Epithelial cell of proximal tubule (primary cell): Measurements from ENCODE around the gene ZBTB21. TPM values are rescaled to one million over a fixed set of nuclear protein-coding genes. Genes with fewer than 3 reads are reported as not detected.

Experiments
- DNase-seq: peaks from one replicate; pipeline ENCODE4 v3.0.0-alpha.2; 2011; ENCODE audit warnings: low read depth
- H3K4me3 ChIP-seq: 2 replicates; pipeline ENCODE4 v1.5.1; 2011; ENCODE audit warnings: low read depth, mild to moderate bottlenecking, low read length
- total RNA-seq: library from RNA; depleted of rRNA; stranded (reverse); fragments of >200 nt; gene quantifications from 2 replicates; pipeline ENCODE4 v1.2.3, GENCODE V29; 2015
- TF ChIP-seq, protein P1 (sequence below): conservative IDR thresholded peaks from 2 replicates; pipeline ENCODE4 v1.5.1; 2012; ENCODE audit warnings: low read depth, mild to moderate bottlenecking, low read length

The ZBTB21 gene
- total RNA-seq, 1 donor from 2014 or later = 6.3 TPM

DNA sequence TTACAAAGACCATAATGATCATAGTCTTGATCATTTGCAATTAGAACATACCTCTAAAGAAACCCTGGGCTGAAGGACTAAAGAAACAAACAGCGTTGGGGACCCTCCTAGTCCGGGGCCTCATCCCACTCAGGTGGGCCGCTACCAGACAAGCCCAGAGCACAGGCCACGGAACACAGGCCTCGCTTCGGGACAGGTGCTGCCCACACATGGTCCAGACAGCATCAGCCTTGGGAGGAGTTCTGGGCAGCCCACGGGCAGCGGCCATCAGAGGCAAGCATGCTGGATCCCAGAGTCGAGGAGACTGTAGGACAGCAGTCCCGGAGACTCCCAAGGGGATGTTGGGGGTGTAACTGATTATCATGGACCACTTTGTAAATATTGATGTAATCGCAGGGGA lies 61.3 kb downstream of the ZBTB21 start:
- TF ChIP-seq, protein P1, sequence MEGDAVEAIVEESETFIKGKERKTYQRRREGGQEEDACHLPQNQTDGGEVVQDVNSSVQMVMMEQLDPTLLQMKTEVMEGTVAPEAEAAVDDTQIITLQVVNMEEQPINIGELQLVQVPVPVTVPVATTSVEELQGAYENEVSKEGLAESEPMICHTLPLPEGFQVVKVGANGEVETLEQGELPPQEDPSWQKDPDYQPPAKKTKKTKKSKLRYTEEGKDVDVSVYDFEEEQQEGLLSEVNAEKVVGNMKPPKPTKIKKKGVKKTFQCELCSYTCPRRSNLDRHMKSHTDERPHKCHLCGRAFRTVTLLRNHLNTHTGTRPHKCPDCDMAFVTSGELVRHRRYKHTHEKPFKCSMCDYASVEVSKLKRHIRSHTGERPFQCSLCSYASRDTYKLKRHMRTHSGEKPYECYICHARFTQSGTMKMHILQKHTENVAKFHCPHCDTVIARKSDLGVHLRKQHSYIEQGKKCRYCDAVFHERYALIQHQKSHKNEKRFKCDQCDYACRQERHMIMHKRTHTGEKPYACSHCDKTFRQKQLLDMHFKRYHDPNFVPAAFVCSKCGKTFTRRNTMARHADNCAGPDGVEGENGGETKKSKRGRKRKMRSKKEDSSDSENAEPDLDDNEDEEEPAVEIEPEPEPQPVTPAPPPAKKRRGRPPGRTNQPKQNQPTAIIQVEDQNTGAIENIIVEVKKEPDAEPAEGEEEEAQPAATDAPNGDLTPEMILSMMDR = no peak
- no peak overlapping the region for H3K4me3 ChIP-seq
- DNase-seq = no peak

DNA sequence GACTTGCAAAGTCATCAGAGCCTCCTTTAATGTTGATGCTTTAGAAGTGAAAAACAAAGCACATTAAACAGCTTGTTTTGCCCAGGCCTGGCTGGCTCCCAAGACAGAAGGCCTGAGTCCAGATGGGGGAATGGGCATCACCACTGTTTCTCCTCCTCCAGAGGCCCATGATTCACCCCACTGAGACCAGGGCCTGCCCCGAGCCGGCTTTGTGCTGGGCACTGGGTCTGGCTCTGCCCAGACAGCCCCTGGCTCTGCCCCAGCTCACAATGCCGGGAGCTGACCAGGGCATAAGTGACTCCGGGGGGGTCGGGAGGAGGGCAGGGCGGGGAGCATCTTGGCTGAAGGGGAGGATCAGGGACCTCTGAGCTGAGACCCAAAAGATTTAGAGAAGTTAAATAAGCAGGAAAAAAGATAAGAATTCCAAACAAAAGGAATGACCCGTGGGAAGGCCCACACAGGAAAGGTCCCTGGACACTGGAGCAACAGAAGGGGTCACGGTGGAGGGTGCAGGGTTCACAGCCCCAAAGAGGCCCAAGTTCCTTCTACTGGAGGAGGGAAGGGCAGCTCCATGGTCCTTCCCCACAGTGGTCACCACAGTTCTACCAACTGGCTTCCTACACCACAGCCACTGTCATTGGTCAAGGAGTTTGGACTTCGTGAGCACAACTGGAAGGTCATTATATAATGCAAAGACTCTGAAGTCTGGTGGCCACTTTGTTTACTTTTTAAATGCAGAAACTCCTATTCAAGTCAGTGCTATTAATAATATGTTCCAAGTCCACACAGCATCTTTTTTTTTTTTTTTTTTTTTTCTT lies 61.9 kb downstream of the ZBTB21 start:
- no peak overlapping the region for H3K4me3 ChIP-seq
- TF ChIP-seq, protein P1 = no peak
- DNase-seq = no peak

DNA sequence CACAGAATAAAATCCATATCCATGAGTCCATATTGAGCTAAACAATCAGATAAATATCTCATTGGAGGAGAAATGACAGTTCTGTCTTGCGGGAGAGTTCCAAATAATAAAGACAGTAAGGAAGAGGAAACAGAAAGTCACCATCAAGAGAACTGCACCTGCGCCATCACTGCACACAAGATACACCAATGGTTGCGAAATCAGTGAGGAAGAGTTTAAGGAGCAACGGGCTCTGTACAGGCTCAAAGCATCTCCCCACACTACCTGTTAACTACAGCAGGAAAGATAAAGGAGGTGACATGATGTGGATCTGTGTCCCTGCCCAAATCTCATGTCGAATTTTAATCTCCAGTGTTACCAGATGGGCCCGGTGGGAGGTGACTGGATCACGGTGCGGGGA lies 64.2 kb downstream of the ZBTB21 start:
- TF ChIP-seq, protein P1 = no peak
- DNase-seq = no peak
- no peak overlapping the region for H3K4me3 ChIP-seq

DNA sequence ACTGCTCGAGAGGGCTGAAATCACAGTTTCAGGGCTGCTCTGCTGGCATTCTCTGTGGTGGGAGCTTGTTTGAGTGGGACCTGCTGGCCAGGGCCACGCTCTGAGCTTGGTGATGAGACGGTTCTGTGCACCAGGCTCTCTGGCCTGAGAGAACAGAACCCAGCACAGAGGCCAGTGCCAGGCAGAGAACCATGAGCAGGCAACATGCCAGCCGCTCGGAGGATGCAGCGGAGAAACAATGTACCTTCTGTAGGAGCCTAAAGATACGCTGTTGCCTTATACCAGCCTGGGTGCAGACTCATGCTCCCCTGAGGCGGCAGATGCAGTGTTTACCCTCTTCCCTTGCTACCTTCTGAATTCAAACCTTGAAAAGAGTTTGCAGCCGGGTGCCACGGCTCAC lies 66.3 kb downstream of the ZBTB21 start:
- no peak overlapping the region for H3K4me3 ChIP-seq
- DNase-seq = no peak
- TF ChIP-seq, protein P1 = no peak

DNA sequence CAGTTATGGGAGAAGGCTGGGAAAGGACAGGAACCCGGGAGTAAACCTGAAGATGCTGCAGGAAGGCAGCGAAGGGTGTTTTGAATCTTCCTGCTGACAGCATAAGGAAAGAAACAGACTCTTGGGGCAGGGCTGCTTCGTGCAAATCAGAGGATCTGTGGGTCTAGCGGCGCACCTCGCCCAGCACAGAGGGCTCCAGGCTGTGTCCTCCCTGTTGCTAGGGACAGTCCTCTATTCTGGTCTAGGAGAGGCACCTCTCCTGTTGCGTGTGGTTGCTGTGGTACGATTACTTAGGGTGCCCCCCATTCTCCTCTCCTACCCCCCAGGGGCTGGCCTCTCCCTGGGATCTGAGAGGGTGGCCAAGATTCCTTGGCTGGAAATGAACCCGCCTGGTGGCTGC lies 67.7 kb downstream of the ZBTB21 start:
- H3K4me3 ChIP-seq = no peak overlapping the region
- DNase-seq = no peak
- TF ChIP-seq, protein P1 = no peak

DNA sequence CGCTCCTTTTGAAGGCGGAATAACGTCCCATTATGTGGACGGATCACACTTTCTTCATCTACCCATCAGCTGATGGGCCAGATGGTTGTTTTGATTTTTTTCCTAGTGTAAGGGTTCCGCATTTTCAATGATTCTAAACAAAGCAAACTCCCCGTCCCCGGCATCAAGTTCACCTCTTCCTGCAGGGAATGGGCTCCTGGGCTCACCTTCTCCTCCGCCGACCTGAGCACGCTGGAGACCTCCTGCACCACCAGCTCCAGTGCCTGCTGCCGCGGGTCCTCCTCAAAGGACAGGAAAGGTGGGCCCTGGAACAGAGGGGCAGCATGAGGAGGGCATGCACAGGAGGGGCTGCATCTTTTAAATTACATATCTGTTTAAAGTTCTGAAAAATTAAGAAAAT lies 68.2 kb downstream of the ZBTB21 start:
- H3K4me3 ChIP-seq = no peak overlapping the region
- TF ChIP-seq, protein P1 = no peak
- DNase-seq = no peak

DNA sequence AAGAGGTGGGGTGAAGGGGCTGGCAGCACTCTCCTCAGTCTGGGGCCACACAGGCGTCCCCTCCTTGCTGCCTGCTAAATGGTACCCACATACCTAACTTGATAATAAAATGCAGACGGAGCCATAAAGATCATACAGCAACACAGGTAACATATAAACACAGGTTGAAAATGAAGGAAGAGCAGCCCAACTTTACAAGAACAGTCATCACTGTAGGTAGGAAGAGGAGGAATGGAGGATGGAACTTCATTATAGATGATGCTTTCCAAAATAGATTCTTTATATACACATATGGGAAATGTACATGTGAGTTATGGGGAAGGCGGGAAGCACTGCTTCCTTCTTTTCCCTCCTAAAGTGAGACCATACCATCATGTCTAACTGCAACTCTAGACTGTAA lies 69.7 kb downstream of the ZBTB21 start:
- no peak overlapping the region for H3K4me3 ChIP-seq
- no peak for DNase-seq
- TF ChIP-seq, protein P1 = no peak
